Neural cell (in vitro differentiated cells): ENCODE data around the gene SLC6A6.

ENCODE experiments used
- EZH2 ChIP-seq: fragments of 200-600, 300-800 bp; shearing (Covaris generic), sonication (generic); IDR thresholded peaks from 2 replicates; pipeline ENCODE4 v1.6.1; 2014; ENCODE audit warnings: antibody characterized with exemption, low read length, borderline replicate concordance, mild to moderate bottlenecking; ENCODE audit not compliant: insufficient read depth, poor library complexity, severe bottlenecking
- POLR2AphosphoS5 ChIP-seq: IDR thresholded peaks from 2 replicates; pipeline ENCODE4 v1.6.1; 2012
- TF ChIP-seq, protein P1 (sequence below): fragments of 450-650 bp; IDR thresholded peaks from 2 replicates; pipeline ENCODE4 v1.5.1; 2014; ENCODE audit warnings: antibody characterized with exemption, mild to moderate bottlenecking, moderate library complexity; ENCODE audit not compliant: poor library complexity, severe bottlenecking

GRCh38 chr3:14414846-14415464 lies 12.5 kb downstream of the SLC6A6 start:
- TF ChIP-seq POLR2AphosphoS5 (no peak), EZH2 (no peak)
- TF ChIP-seq, protein P1, sequence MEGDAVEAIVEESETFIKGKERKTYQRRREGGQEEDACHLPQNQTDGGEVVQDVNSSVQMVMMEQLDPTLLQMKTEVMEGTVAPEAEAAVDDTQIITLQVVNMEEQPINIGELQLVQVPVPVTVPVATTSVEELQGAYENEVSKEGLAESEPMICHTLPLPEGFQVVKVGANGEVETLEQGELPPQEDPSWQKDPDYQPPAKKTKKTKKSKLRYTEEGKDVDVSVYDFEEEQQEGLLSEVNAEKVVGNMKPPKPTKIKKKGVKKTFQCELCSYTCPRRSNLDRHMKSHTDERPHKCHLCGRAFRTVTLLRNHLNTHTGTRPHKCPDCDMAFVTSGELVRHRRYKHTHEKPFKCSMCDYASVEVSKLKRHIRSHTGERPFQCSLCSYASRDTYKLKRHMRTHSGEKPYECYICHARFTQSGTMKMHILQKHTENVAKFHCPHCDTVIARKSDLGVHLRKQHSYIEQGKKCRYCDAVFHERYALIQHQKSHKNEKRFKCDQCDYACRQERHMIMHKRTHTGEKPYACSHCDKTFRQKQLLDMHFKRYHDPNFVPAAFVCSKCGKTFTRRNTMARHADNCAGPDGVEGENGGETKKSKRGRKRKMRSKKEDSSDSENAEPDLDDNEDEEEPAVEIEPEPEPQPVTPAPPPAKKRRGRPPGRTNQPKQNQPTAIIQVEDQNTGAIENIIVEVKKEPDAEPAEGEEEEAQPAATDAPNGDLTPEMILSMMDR: no peak
